ENCODE results near the gene NBAS. TPM values are rescaled to one million over a fixed set of nuclear protein-coding genes. Genes with fewer than 3 reads are reported as not detected.

The NBAS gene
- total RNA-seq, 1 donor from 2014 or later: 57.6 TPM

DNA sequence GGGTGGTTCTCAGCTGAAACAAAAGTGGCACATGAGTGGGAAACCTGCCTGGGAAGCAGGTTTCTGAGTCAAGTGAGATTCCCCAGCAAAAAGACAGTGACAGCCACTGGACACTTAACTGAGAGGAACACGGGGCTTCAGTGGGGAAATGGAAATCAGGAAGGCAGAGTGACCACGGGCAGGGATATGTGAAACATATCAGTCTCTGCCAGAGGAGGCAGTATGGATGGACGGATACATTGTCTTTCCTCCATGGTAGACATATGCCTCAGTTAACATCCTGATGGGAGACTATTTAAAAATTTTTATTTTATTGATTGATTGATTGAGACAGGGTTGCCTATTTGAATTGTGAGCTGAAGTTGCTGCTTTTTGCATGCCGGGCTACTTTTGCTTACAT, 292.1 kb downstream of the NBAS start:
- TF ChIP-seq, protein P1, sequence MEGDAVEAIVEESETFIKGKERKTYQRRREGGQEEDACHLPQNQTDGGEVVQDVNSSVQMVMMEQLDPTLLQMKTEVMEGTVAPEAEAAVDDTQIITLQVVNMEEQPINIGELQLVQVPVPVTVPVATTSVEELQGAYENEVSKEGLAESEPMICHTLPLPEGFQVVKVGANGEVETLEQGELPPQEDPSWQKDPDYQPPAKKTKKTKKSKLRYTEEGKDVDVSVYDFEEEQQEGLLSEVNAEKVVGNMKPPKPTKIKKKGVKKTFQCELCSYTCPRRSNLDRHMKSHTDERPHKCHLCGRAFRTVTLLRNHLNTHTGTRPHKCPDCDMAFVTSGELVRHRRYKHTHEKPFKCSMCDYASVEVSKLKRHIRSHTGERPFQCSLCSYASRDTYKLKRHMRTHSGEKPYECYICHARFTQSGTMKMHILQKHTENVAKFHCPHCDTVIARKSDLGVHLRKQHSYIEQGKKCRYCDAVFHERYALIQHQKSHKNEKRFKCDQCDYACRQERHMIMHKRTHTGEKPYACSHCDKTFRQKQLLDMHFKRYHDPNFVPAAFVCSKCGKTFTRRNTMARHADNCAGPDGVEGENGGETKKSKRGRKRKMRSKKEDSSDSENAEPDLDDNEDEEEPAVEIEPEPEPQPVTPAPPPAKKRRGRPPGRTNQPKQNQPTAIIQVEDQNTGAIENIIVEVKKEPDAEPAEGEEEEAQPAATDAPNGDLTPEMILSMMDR (IDR thresholded peaks at IDR 0.05; ENCODE audit: insufficient read depth, low read depth, low read length): no peak
- no peak for TF ChIP-seq EZH2 (IDR thresholded peaks at IDR 0.05; ENCODE audit: insufficient read depth, low read length)
- H3K4me1 Mint-ChIP-seq (ENCODE audit: low read depth, unreplicated experiment): peaks cover 13% of the 10 kb centered on the region
- no peak overlapping the region for H3K4me3 Mint-ChIP-seq (ENCODE audit: unreplicated experiment)
- no peak for DNase-seq (ENCODE audit: low read depth)
- H3K9me3 ChIP-seq (ENCODE audit: insufficient read depth, low read depth, low read length): no peaks in the 10 kb centered on the region
- no peak overlapping the region for H3K4me3 ChIP-seq (ENCODE audit: insufficient read depth, low read depth, low read length)
- H3K79me2 ChIP-seq (ENCODE audit: insufficient read depth, low read length): no peaks in the 10 kb centered on the region
- no peaks in the 10 kb centered on the region for H3K27me3 ChIP-seq (ENCODE audit: insufficient read depth, low read length)
- no peaks in the 10 kb centered on the region for H3K27me3 Mint-ChIP-seq (ENCODE audit: low read depth, unreplicated experiment)
- peaks cover 12% of the 10 kb centered on the region for H4K20me1 ChIP-seq (ENCODE audit: insufficient read depth, low read length)
- no peak overlapping the region for H3K27ac Mint-ChIP-seq (ENCODE audit: unreplicated experiment)
- H3K36me3 Mint-ChIP-seq (ENCODE audit: low read depth, unreplicated experiment): peaks cover 14% of the 10 kb centered on the region
- H3K9ac ChIP-seq (ENCODE audit: low read length): no peak overlapping the region
- H2AFZ ChIP-seq (ENCODE audit: low read depth, low read length): no peak overlapping the region
- H3K4me2 ChIP-seq (ENCODE audit: low read length): no peak overlapping the region
- H3K36me3 ChIP-seq (ENCODE audit: insufficient read depth, low read length): no peaks in the 10 kb centered on the region
- no peak overlapping the region for H3K27ac ChIP-seq (ENCODE audit: low read depth, low read length)
- H3K9me3 Mint-ChIP-seq (ENCODE audit: unreplicated experiment): no peaks in the 10 kb centered on the region
- no peak for FAIRE-seq
- no peaks in the 10 kb centered on the region for H3K4me1 ChIP-seq (ENCODE audit: insufficient read depth, low read length)

- Histone ChIP-seq H2AFZ (ENCODE audit: low read depth, low read length) (no peak overlapping the region), H3K27ac (ENCODE audit: low read depth, low read length) (no peak overlapping the region), H3K36me3 (ENCODE audit: insufficient read depth, low read length) (no peaks in the 10 kb centered on the region), H3K27me3 (ENCODE audit: insufficient read depth, low read length) (no peaks in the 10 kb centered on the region), H3K4me2 (ENCODE audit: low read length) (no peak overlapping the region), H3K9me3 (ENCODE audit: insufficient read depth, low read depth, low read length) (no peaks in the 10 kb centered on the region), H4K20me1 (ENCODE audit: insufficient read depth, low read length) (peaks cover 6% of the 10 kb centered on the region), H3K4me3 (ENCODE audit: insufficient read depth, low read depth, low read length) (no peak overlapping the region), H3K79me2 (ENCODE audit: insufficient read depth, low read length) (no peaks in the 10 kb centered on the region), H3K9ac (ENCODE audit: low read length) (no peak overlapping the region), H3K4me1 (ENCODE audit: insufficient read depth, low read length) (no peaks in the 10 kb centered on the region)
- FAIRE-seq (no peak), DNase-seq (ENCODE audit: low read depth) (no peak)
- peaks cover 12% of the 10 kb centered on the region for H3K36me3 Mint-ChIP-seq (ENCODE audit: low read depth, unreplicated experiment)
- no peaks in the 10 kb centered on the region for H3K9me3 Mint-ChIP-seq (ENCODE audit: unreplicated experiment)
- no peaks in the 10 kb centered on the region for H3K27me3 Mint-ChIP-seq (ENCODE audit: low read depth, unreplicated experiment)
- H3K4me1 Mint-ChIP-seq (ENCODE audit: low read depth, unreplicated experiment): no peaks in the 10 kb centered on the region
- no peak overlapping the region for H3K27ac Mint-ChIP-seq (ENCODE audit: unreplicated experiment)
- H3K4me3 Mint-ChIP-seq (ENCODE audit: unreplicated experiment): no peak overlapping the region
- no peak for TF ChIP-seq EZH2 (IDR thresholded peaks at IDR 0.05; ENCODE audit: insufficient read depth, low read length)
- TF ChIP-seq, protein P1 (IDR thresholded peaks at IDR 0.05; ENCODE audit: insufficient read depth, low read depth, low read length): no peak
Measured at GRCh38 chr2:15265889-15266288, 295.2 kb downstream of the NBAS start.

DNA sequence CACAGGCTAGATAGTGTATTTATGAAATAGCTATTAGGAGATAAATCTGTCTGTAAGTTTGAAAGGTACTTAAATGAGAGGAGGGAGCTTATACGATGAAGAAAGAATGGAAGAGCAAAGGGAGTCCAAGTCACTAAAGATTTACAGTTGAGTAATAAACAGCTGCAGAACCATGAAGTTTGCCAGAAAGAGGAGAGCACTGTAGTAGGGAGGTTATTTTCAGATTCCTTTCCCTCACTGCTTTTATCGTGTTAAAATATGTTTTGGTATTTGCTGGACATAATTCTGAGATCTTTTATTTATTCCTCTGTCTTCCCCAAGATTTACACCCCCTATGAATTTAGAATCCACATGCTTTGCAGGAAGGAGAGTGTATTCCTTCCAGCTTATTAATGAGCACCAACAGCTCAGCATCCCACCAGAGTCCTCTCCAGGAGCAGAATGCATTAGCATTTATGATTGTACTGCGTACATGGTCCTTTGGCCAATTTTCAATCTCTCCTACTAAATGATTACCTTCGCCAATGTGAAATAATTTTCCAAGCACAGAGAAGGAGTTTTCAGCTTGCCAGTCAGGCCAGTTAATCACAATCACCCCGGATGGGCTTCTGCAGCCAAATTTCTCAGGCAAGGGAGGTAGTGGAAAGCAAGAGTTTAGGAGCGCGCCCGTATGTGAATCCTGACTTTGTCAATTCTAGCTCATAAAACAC, 297.0 kb downstream of the NBAS start:
- H3K27ac Mint-ChIP-seq (ENCODE audit: unreplicated experiment): no peak overlapping the region
- FAIRE-seq: no peak

More for the DNA sequence above, 297.0 kb downstream of the NBAS start:
- H3K4me1 ChIP-seq (ENCODE audit: insufficient read depth, low read length): no peaks in the 10 kb centered on the region
- no peaks in the 10 kb centered on the region for H3K79me2 ChIP-seq (ENCODE audit: insufficient read depth, low read length)
- Mint-ChIP-seq H3K9me3 (ENCODE audit: unreplicated experiment) (peaks cover 6% of the 10 kb centered on the region), H3K4me1 (ENCODE audit: low read depth, unreplicated experiment) (no peaks in the 10 kb centered on the region), H3K36me3 (ENCODE audit: low read depth, unreplicated experiment) (peaks cover 17% of the 10 kb centered on the region), H3K4me3 (ENCODE audit: unreplicated experiment) (no peak overlapping the region), H3K27me3 (ENCODE audit: low read depth, unreplicated experiment) (no peaks in the 10 kb centered on the region)
- DNase-seq (ENCODE audit: low read depth): no peak
- H3K4me2 ChIP-seq (ENCODE audit: low read length): no peak overlapping the region
- H3K9me3 ChIP-seq (ENCODE audit: insufficient read depth, low read depth, low read length): no peaks in the 10 kb centered on the region
- H3K4me3 ChIP-seq (ENCODE audit: insufficient read depth, low read depth, low read length): no peak overlapping the region
- no peak overlapping the region for H2AFZ ChIP-seq (ENCODE audit: low read depth, low read length)
- no peak overlapping the region for H3K27ac ChIP-seq (ENCODE audit: low read depth, low read length)
- no peaks in the 10 kb centered on the region for H3K27me3 ChIP-seq (ENCODE audit: insufficient read depth, low read length)
- TF ChIP-seq EZH2 (IDR thresholded peaks at IDR 0.05; ENCODE audit: insufficient read depth, low read length): no peak
- TF ChIP-seq, protein P1 (IDR thresholded peaks at IDR 0.05; ENCODE audit: insufficient read depth, low read depth, low read length): no peak
- peaks cover 13% of the 10 kb centered on the region for H4K20me1 ChIP-seq (ENCODE audit: insufficient read depth, low read length)
- H3K9ac ChIP-seq (ENCODE audit: low read length): no peak overlapping the region
- H3K36me3 ChIP-seq (ENCODE audit: insufficient read depth, low read length): no peaks in the 10 kb centered on the region

Measured in astrocyte (in vitro differentiated cells and primary cell).